Measurements from ENCODE around the gene GALNT2.

DNA sequence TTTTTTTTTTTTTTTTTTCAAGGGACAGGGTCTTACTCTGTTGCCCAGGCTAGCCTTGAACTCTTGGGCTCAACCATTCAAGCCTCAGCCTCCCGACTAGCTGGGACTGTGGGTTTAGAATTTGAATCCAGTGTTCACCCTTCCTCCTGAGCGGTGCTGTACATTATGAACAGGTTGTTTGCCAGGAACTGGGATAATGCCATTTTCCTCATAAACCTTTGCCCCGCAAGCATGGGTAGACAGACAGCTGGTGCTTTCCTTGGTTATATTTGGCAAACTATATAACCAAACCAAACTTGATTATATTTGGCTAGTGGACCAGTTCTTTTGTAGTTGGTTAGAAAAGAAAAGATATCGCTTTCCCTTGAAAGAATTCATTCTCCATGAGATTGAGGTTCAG lies 54.9 kb downstream of the GALNT2 start:
- TF ChIP-seq, protein P1, sequence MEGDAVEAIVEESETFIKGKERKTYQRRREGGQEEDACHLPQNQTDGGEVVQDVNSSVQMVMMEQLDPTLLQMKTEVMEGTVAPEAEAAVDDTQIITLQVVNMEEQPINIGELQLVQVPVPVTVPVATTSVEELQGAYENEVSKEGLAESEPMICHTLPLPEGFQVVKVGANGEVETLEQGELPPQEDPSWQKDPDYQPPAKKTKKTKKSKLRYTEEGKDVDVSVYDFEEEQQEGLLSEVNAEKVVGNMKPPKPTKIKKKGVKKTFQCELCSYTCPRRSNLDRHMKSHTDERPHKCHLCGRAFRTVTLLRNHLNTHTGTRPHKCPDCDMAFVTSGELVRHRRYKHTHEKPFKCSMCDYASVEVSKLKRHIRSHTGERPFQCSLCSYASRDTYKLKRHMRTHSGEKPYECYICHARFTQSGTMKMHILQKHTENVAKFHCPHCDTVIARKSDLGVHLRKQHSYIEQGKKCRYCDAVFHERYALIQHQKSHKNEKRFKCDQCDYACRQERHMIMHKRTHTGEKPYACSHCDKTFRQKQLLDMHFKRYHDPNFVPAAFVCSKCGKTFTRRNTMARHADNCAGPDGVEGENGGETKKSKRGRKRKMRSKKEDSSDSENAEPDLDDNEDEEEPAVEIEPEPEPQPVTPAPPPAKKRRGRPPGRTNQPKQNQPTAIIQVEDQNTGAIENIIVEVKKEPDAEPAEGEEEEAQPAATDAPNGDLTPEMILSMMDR (IDR thresholded peaks at IDR 0.05; ENCODE audit: low read depth, low read length, missing input control), result no peak
- TF ChIP-seq, protein P2, sequence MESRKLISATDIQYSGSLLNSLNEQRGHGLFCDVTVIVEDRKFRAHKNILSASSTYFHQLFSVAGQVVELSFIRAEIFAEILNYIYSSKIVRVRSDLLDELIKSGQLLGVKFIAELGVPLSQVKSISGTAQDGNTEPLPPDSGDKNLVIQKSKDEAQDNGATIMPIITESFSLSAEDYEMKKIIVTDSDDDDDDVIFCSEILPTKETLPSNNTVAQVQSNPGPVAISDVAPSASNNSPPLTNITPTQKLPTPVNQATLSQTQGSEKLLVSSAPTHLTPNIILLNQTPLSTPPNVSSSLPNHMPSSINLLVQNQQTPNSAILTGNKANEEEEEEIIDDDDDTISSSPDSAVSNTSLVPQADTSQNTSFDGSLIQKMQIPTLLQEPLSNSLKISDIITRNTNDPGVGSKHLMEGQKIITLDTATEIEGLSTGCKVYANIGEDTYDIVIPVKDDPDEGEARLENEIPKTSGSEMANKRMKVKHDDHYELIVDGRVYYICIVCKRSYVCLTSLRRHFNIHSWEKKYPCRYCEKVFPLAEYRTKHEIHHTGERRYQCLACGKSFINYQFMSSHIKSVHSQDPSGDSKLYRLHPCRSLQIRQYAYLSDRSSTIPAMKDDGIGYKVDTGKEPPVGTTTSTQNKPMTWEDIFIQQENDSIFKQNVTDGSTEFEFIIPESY (IDR thresholded peaks at IDR 0.05), result no peak
- TF ChIP-seq TAF1 (conservative IDR thresholded peaks at IDR 0.05), result no peak
- no peak for TF ChIP-seq YY1 (IDR thresholded peaks at IDR 0.05)
- TF ChIP-seq, protein P3, sequence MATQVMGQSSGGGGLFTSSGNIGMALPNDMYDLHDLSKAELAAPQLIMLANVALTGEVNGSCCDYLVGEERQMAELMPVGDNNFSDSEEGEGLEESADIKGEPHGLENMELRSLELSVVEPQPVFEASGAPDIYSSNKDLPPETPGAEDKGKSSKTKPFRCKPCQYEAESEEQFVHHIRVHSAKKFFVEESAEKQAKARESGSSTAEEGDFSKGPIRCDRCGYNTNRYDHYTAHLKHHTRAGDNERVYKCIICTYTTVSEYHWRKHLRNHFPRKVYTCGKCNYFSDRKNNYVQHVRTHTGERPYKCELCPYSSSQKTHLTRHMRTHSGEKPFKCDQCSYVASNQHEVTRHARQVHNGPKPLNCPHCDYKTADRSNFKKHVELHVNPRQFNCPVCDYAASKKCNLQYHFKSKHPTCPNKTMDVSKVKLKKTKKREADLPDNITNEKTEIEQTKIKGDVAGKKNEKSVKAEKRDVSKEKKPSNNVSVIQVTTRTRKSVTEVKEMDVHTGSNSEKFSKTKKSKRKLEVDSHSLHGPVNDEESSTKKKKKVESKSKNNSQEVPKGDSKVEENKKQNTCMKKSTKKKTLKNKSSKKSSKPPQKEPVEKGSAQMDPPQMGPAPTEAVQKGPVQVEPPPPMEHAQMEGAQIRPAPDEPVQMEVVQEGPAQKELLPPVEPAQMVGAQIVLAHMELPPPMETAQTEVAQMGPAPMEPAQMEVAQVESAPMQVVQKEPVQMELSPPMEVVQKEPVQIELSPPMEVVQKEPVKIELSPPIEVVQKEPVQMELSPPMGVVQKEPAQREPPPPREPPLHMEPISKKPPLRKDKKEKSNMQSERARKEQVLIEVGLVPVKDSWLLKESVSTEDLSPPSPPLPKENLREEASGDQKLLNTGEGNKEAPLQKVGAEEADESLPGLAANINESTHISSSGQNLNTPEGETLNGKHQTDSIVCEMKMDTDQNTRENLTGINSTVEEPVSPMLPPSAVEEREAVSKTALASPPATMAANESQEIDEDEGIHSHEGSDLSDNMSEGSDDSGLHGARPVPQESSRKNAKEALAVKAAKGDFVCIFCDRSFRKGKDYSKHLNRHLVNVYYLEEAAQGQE (IDR thresholded peaks at IDR 0.05), result no peak
- no peak for TF ChIP-seq FOXA1 (IDR thresholded peaks at IDR 0.05)
- no peak for TF ChIP-seq RXRA (IDR thresholded peaks at IDR 0.05)
- no peak for TF ChIP-seq JUND (IDR thresholded peaks at IDR 0.05)
- no peak for TF ChIP-seq GABPA (IDR thresholded peaks at IDR 0.05 in 1 of 2, conservative IDR thresholded peaks at IDR 0.05 in 1 of 2)
- TF ChIP-seq, protein P4, sequence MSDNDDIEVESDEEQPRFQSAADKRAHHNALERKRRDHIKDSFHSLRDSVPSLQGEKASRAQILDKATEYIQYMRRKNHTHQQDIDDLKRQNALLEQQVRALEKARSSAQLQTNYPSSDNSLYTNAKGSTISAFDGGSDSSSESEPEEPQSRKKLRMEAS (IDR thresholded peaks at IDR 0.05), result no peak
- no peak for TF ChIP-seq RAD21 (IDR thresholded peaks at IDR 0.05)
- TF ChIP-seq SP1 (IDR thresholded peaks at IDR 0.05), result no peak
- no peak for TF ChIP-seq HNF4G (IDR thresholded peaks at IDR 0.05)
- TF ChIP-seq, protein P5, sequence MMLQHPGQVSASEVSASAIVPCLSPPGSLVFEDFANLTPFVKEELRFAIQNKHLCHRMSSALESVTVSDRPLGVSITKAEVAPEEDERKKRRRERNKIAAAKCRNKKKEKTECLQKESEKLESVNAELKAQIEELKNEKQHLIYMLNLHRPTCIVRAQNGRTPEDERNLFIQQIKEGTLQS (IDR thresholded peaks at IDR 0.05), result no peak
